ENCODE data around the gene NMNAT1.

DNA sequence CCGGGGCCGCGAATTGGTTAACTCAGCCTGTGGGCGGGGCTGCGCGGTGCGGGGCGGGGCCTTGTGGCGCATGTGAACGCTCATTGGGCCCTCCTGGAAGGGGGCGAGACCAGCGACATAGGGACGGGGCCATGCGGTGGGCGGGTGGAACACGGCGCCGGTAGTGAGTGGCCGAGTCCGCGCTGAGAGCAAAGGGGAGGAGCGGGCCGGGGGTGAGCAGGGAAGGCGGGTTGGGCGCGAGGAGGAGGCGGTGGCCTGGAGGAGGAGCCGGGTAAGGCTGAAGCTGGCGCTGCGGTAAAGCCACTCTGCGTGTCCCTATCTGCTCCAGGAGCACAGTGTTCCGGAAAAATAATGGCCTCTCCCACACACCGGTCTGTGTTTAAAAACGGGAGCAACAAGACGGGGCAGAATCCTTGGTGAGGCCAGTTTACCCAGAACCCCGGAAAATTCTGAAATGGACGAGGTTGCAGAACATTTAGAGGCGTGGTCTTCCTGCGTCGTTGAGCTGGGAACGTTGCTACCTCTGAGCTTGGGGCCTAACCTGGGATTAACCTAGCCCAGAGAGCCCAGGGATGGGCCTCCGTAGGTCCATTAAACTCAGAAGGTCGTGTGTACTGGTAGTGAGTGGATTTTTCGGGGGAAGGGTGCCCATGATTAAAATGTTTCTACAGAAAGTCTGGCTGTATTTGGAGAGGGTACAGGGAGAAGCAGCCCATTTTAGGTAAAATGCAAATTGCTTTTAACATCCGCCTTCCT lies 32.7 kb upstream of the NMNAT1 start:
- TF ChIP-seq CTCF (conservative IDR thresholded peaks at IDR 0.05; ENCODE audit: low read depth, low read length) (no peak), EZH2phosphoT487 (IDR thresholded peaks at IDR 0.05; ENCODE audit: borderline replicate concordance, low read length) (no peak)
